Hepatocyte (in vitro differentiated cells): Measurements from ENCODE around the gene YJU2.

Source experiments
- CTCF ChIP-seq: fragments of 200-600 bp; sonication (generic); IDR thresholded peaks from 2 replicates; pipeline ENCODE4 v1.5.1; 2016; ENCODE audit warnings: antibody characterized with exemption, mild to moderate bottlenecking; ENCODE audit not compliant: poor library complexity
- EZH2 ChIP-seq: fragments of 200-600 bp; sonication (generic); IDR thresholded peaks from 2 replicates; pipeline ENCODE4 v1.6.1; 2016; ENCODE audit warnings: antibody characterized with exemption, mild to moderate bottlenecking, borderline replicate concordance
- EZH2phosphoT487 ChIP-seq: fragments of 200-600 bp; sonication (generic); IDR thresholded peaks from one replicate; pipeline ENCODE4 v1.6.1; 2018; ENCODE audit warnings: antibody characterized with exemption, mild to moderate bottlenecking, low read depth, moderate library complexity; ENCODE audit not compliant: unreplicated experiment, severe bottlenecking

GRCh38 chr19:4228765-4229178 is 18.1 kb upstream of the YJU2 start:
- TF ChIP-seq CTCF (no peak), EZH2 (no peak), EZH2phosphoT487 (no peak)
